Neuronal stem cell (in vitro differentiated cells): ENCODE measurements around the gene SHROOM3.

Experiments
- DNase-seq: peaks from one replicate; pipeline ENCODE4 v3.0.0-alpha.2; 2013; ENCODE audit warnings: low spot score
- H2AFZ ChIP-seq: one replicate; pipeline ENCODE4 v1.6.1; 2013; ENCODE audit warnings: mild to moderate bottlenecking, low read length, inconsistent platforms
- H2AK5ac ChIP-seq: 2 replicates; pipeline ENCODE4 v1.6.1; 2013; ENCODE audit warnings: low read depth, mild to moderate bottlenecking, inconsistent platforms, low read length, moderate library complexity, mixed read lengths
- H2BK120ac ChIP-seq: 2 replicates; pipeline ENCODE4 v1.6.1; 2013; ENCODE audit warnings: low read depth, mild to moderate bottlenecking, inconsistent platforms, low read length, moderate library complexity, mixed read lengths
- H2BK12ac ChIP-seq: one replicate; pipeline ENCODE4 v1.6.1; 2013; ENCODE audit warnings: low read length, inconsistent platforms
- H2BK15ac ChIP-seq: 2 replicates; pipeline ENCODE4 v1.6.1; 2013; ENCODE audit warnings: mild to moderate bottlenecking, low read length, inconsistent platforms, mixed read lengths
- H2BK5ac ChIP-seq: one replicate; pipeline ENCODE4 v1.6.1; 2013; ENCODE audit warnings: inconsistent platforms, mild to moderate bottlenecking, low read length, moderate library complexity
- H3K14ac ChIP-seq: one replicate; pipeline ENCODE4 v1.6.1; 2013; ENCODE audit warnings: low read length, inconsistent platforms
- H3K18ac ChIP-seq: 2 replicates; pipeline ENCODE4 v1.6.1; 2013; ENCODE audit warnings: low read length, inconsistent platforms
- H3K23ac ChIP-seq: 2 replicates; pipeline ENCODE4 v1.6.1; 2013; ENCODE audit warnings: low read depth, mild to moderate bottlenecking, mixed read lengths, low read length, inconsistent platforms; ENCODE audit not compliant: poor library complexity
- H3K27ac ChIP-seq: replicated peaks from 3 replicates; pipeline ENCODE4 v1.5.1; 2013; ENCODE audit warnings: low read length, inconsistent platforms
- H3K27me3 ChIP-seq, 3 experiments: 2 replicates each; pipeline ENCODE4 v1.6.1; 2013; ENCODE audit warnings: low read length in 3 of 3, mild to moderate bottlenecking in 2 of 3, inconsistent platforms in 1 of 3, low read depth in 1 of 3, mixed read lengths in 1 of 3, moderate library complexity in 1 of 3; ENCODE audit not compliant: control insufficient read depth in 3 of 3, insufficient read depth in 3 of 3
- H3K36me3 ChIP-seq, 2 donors: replicated peaks in 1 of 2; 2 replicates each; pipeline ENCODE4 v1.6.1; 2013; ENCODE audit warnings: low read length in 2 of 2; ENCODE audit not compliant: control insufficient read depth in 2 of 2, insufficient read depth in 2 of 2
- H3K4ac ChIP-seq: 2 replicates; pipeline ENCODE4 v1.6.1; 2013; ENCODE audit warnings: inconsistent platforms, mild to moderate bottlenecking, low read length, moderate library complexity
- H3K4me1 ChIP-seq, 2 donors: 1 replicate in 1 of 2; 2 replicates in 1 of 2; pipeline ENCODE4 v1.6.1; 2013; ENCODE audit warnings: low read length in 2 of 2, low read depth in 1 of 2; ENCODE audit not compliant: control insufficient read depth in 2 of 2, insufficient read depth in 1 of 2
- H3K4me2 ChIP-seq: one replicate; pipeline ENCODE4 v1.6.1; 2013; ENCODE audit warnings: mild to moderate bottlenecking, low read length, inconsistent platforms; ENCODE audit not compliant: insufficient read depth, poor library complexity, severe bottlenecking
- H3K4me3 ChIP-seq, 2 donors: 2 replicates each; pipeline ENCODE4 v1.5.1; 2013; ENCODE audit warnings: low read length in 2 of 2, mild to moderate bottlenecking in 2 of 2, inconsistent platforms in 1 of 2, moderate library complexity in 1 of 2
- H3K79me1 ChIP-seq: one replicate; pipeline ENCODE4 v1.6.1; 2013; ENCODE audit warnings: low read depth, mild to moderate bottlenecking, inconsistent platforms, low read length, moderate library complexity
- H3K9ac ChIP-seq: one replicate; pipeline ENCODE4 v1.6.1; 2013; ENCODE audit warnings: mild to moderate bottlenecking, low read depth, low read length, inconsistent platforms; ENCODE audit not compliant: poor library complexity
- H3K9me3 ChIP-seq, 2 donors: replicated peaks in 1 of 2; 2 replicates each; pipeline versions ENCODE3 to v1.6.1; 2013; ENCODE audit warnings: low read length in 2 of 2, mild to moderate bottlenecking in 2 of 2, inconsistent platforms in 1 of 2, low read depth in 1 of 2, mixed read lengths in 1 of 2, moderate library complexity in 1 of 2; ENCODE audit not compliant: control insufficient read depth in 2 of 2, insufficient read depth in 1 of 2
- H4K8ac ChIP-seq: one replicate; pipeline ENCODE4 v1.6.1; 2013; ENCODE audit warnings: low read depth, mild to moderate bottlenecking, inconsistent platforms, low read length, moderate library complexity
- H4K91ac ChIP-seq: one replicate; pipeline ENCODE4 v1.6.1; 2013; ENCODE audit warnings: low read length, low read depth, mild to moderate bottlenecking, inconsistent platforms; ENCODE audit not compliant: poor library complexity
- WGBS, 2 donors: extraction: QIAGEN DNeasy Blood & Tissue Kit; methylation state at CpG; one replicate each; pipeline ENCODE4 v1.1.7; 2013; ENCODE audit warnings: missing lambda C conversion rate in 2 of 2, mixed read lengths in 1 of 2; ENCODE audit not compliant: insufficient read length in 2 of 2, insufficient replicate concordance in 1 of 2; ENCODE audit errors: extremely low coverage in 2 of 2; 5-methylcytosine and 5-hydroxymethylcytosine counted together

The SHROOM3 gene

DNA sequence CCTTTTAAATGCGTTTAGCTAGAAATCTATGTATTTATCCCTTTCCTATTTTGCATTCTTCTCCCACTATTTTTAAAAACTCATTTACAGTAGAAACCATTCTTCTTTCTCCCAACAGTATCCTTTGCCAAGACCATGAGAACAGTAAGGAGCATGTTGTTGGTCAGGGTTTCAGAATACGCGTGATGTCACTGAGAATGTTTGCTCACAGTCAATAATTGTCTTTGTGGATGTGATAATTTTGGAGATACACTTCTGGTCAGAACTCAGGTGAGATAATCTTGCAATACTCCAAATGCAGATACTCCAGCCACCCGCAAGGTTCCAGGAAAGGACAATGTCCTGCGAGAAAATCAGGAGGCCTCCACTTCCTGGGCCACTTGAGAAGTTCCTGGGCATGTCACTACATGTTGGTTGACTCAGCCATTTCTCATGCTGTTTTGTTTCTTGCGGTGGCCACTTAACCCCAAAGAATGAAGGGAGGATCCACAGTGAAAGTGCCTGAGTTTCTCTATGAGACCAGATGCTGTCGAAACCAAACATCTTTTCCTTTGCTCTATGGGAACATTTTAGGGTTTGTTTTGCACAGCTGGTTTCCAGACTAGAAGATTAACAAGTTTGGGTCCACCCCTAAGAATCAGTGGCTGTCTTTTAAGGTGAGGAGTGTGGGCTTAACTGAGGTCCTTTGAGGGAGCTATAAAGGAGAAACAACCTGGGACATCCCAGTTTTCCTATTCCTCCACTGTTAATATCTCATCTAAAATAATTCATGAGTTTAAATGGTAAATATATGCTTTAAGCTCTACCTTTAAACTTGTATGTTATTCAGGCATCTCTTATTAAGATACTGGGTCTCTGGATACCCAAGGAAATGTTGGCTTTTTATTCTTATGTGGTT is 346.9 kb downstream of the SHROOM3 start:
- no peak for DNase-seq
- no peaks in the 10 kb centered on the region for H3K79me1 ChIP-seq
- no peak overlapping the region for H3K18ac ChIP-seq
- no peak overlapping the region for H3K4me3 ChIP-seq
- no peak overlapping the region for H3K4me2 ChIP-seq
- no peak overlapping the region for H2AFZ ChIP-seq
- peaks cover 32 to 99% of the 10 kb centered on the region in 2 donors for H3K36me3 ChIP-seq
- H3K9ac ChIP-seq: no peak overlapping the region
- no peak overlapping the region for H4K91ac ChIP-seq
- no CpG with 5 or more reads among the region's 7 CpGs for WGBS, 2 donors
- H3K14ac ChIP-seq: no peak overlapping the region
- peaks cover 4 to 11% of the 10 kb centered on the region in 2 donors for H3K9me3 ChIP-seq
- no peak overlapping the region for H2BK15ac ChIP-seq
- H2BK12ac ChIP-seq: no peak overlapping the region
- no peak overlapping the region for H2BK120ac ChIP-seq
- H3K27ac ChIP-seq: peak overlapping the region; percentile 24
- no peak overlapping the region for H3K4ac ChIP-seq
- H3K4me1 ChIP-seq: peaks cover 0 to 4% of the 10 kb centered on the region in 2 donors
- no peak overlapping the region for H2BK5ac ChIP-seq
- H4K8ac ChIP-seq: no peak overlapping the region
- no peaks in the 10 kb centered on the region for H3K27me3 ChIP-seq
- no peak overlapping the region for H3K23ac ChIP-seq
- no peak overlapping the region for H2AK5ac ChIP-seq

DNA sequence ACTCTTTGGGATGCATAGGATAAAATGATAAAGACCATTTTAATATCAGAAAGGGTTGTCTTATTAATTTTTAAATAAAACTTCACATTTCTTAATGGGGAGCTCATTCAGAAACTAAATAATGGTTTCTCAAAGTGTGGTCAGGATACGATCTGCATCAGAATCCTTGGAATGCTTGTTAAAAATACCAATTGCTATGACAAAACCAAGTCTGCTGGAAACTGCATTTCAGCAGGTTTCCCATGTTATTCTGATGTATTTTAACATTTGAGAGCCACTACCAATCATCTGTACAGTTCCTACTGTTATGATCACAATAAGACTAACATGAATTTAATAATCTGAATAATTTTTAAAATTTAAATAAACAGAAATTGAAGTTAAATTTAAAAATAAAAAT is 347.8 kb downstream of the SHROOM3 start:
- Histone ChIP-seq H3K4ac (no peak overlapping the region), H2AK5ac (no peak overlapping the region), H3K27me3 (no peaks in the 10 kb centered on the region), H4K8ac (no peak overlapping the region), H4K91ac (no peak overlapping the region), H3K9ac (no peak overlapping the region), H3K23ac (no peak overlapping the region), H3K18ac (no peak overlapping the region), H2BK12ac (no peak overlapping the region), H3K4me1 (peaks cover 0 to 4% of the 10 kb centered on the region in 2 donors), H2BK120ac (no peak overlapping the region), H3K36me3 (peaks cover 34 to 98% of the 10 kb centered on the region in 2 donors), H3K4me3 (no peak overlapping the region), H2AFZ (no peak overlapping the region), H3K4me2 (no peak overlapping the region), H3K79me1 (no peaks in the 10 kb centered on the region), H3K9me3 (peaks cover 10 to 13% of the 10 kb centered on the region in 2 donors), H2BK15ac (no peak overlapping the region), H3K14ac (no peak overlapping the region), H2BK5ac (no peak overlapping the region), H3K27ac (no peak overlapping the region)
- WGBS, 2 donors: no CpG with 5 or more reads among the region's 1 CpG
- no peak for DNase-seq

DNA sequence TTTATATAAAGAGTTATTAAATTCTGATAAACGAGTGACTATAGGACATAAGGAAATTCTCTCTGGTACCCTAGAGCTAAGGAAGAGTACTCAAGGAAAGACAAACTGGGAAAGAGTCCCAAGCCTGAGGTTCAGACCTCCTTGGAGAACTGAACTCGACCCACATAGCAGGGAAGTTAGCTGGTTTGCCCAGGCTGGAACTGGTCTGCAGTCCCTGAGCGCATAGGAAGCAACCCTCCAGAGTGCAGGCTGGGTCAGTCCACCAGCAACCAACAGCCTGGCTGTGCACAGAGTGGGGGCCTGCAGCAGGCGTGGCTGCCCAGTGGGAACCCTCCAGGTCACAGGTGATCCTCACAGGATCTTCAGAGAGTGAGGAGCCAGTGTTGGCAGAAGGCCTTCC is 348.8 kb downstream of the SHROOM3 start:
- no peak overlapping the region for H3K4me2 ChIP-seq
- no peak overlapping the region for H2BK15ac ChIP-seq
- H4K8ac ChIP-seq: no peak overlapping the region
- H3K79me1 ChIP-seq: no peaks in the 10 kb centered on the region
- H2BK12ac ChIP-seq: no peak overlapping the region
- H3K4me1 ChIP-seq: peaks cover 0 to 4% of the 10 kb centered on the region in 2 donors
- H3K4ac ChIP-seq: no peak overlapping the region
- H2BK120ac ChIP-seq: no peak overlapping the region
- no peak overlapping the region for H3K4me3 ChIP-seq
- H3K18ac ChIP-seq: peak overlapping the region; percentile 74
- peak overlapping the region; percentile 26 for H2BK5ac ChIP-seq
- no peak for DNase-seq
- H2AFZ ChIP-seq: no peak overlapping the region
- no peak overlapping the region for H4K91ac ChIP-seq
- no peak overlapping the region for H3K9ac ChIP-seq
- no peak overlapping the region for H3K27ac ChIP-seq
- no peaks in the 10 kb centered on the region for H3K27me3 ChIP-seq
- peaks cover 15 to 17% of the 10 kb centered on the region in 2 donors for H3K9me3 ChIP-seq
- WGBS, 2 donors: no CpG with 5 or more reads among the region's 4 CpGs
- H3K14ac ChIP-seq: no peak overlapping the region
- peaks cover 33 to 90% of the 10 kb centered on the region in 2 donors for H3K36me3 ChIP-seq
- H3K23ac ChIP-seq: no peak overlapping the region
- H2AK5ac ChIP-seq: no peak overlapping the region

DNA sequence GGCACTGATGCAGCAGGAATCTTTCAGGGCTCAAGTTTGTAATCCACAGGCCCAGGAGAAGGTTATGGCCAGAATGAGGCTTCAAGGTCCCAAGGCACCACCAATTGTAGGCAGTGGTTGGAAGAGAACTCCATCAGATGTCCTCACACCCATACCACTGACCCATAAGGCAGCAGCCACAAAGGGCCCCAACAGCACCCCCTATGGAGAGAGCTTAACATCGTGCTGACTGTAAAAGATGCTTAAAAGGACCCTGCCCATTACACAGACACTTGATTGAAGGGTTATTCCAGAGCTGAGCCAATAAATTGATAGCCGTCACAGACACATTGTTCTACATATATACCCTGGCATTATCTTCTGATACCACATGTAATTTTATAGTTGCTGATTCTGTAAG is 349.2 kb downstream of the SHROOM3 start:
- Histone ChIP-seq H3K79me1 (no peaks in the 10 kb centered on the region), H2BK15ac (no peak overlapping the region), H3K27me3 (no peaks in the 10 kb centered on the region), H3K4me3 (no peak overlapping the region), H3K9me3 (peaks cover 15 to 17% of the 10 kb centered on the region in 2 donors), H2BK120ac (no peak overlapping the region), H3K9ac (no peak overlapping the region), H3K14ac (no peak overlapping the region), H2BK12ac (no peak overlapping the region), H3K4me1 (peaks cover 0 to 4% of the 10 kb centered on the region in 2 donors), H3K4me2 (no peak overlapping the region), H2BK5ac (peak overlapping the region; percentile 26), H3K27ac (no peak overlapping the region), H2AFZ (no peak overlapping the region), H3K23ac (no peak overlapping the region), H4K91ac (no peak overlapping the region), H2AK5ac (no peak overlapping the region), H3K4ac (no peak overlapping the region), H3K18ac (no peak overlapping the region), H4K8ac (no peak overlapping the region), H3K36me3 (peaks cover 29 to 86% of the 10 kb centered on the region in 2 donors)
- no CpG with 5 or more reads among the region's 2 CpGs for WGBS, 2 donors
- DNase-seq: no peak
